ENCODE measurements around the gene APOBEC3G.
"Not testable (repeated sequence)": the region's sequence is repeated elsewhere in the genome, so short reads cannot be mapped to it uniquely, and the experiment has no call there.

APOBEC3G gene

DNA sequence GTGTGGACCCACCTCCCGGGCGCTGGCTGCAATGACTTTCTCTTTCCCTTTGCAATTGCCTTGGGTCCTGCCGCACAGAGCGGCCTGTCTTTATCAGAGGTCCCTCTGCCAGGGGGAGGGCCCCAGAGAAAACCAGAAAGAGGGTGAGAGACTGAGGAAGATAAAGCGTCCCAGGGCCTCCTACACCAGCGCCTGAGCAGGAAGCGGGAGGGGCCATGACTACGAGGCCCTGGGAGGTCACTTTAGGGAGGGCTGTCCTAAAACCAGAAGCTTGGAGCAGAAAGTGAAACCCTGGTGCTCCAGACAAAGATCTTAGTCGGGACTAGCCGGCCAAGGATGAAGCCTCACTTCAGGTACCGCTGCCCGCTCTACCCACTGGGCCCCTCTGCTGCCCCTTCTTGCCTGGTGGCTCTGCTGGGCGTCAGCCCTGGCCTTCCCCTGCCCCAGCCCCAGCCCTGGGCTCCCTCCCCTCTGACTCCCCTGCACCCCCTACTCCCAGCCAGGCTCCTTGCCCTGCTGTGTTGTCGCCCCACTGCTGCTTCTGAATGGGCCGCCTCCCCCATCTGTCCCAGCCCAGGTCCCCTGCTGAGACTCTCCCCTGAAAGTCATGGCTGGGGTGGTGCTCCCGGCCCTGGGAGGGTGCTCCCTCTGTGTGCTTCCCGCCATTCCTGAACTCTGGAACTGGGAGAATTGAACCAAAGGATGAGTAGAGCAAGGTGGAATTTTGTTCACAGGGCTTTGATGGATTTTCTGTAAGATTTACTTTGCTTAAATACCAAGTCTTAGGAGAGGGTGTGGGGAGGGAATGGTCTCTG lies at the start of gene APOBEC3G:
TSS of gene APOBEC3G (plus strand) at position 250 of the 815 bp plus-strand sequence. CDS start at position 337, 87 bp downstream.
- DNase-seq, result peak; percentile 34 to 41

DNA sequence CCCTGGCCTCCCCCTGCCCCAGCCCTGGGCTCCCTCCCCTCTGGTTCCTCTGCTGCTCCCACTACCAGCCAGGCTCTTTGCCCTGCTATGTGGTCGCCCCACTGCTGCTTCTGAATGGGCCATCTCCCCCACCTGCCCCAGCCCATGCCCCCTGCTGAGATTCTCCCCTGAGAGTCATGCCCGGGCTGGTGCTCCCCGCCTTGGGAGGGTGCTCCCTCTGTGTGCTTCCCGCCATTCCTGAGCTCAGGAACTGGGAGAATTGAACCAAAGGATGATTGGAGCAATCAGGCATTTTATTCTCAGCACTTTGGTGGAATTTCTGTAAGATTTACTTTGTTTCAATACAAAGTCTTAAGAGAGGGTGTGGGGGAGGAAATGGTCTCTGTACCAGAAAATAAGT lies 49.4 kb upstream of the APOBEC3G start:
- DNase-seq, result no peak

DNA sequence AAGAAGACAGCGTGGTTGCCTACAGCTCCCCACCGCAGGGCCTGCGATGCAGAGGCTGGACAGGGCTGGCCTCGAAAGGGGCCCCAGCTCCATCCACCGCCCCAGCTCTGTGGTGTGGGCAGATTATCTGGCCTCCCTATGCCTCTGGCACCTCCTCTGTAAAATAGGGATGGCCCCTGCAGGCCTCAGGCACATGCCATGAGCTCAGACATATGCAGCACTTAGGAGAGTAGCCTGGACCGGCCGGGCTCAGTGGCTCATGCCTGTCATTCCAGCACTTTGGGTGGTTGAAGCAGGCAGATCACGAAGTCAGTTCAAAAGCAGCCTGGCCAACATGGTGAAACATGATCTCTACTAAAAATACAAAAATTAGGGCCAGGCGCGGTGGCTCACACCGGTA lies 48.8 kb upstream of the APOBEC3G start:
- no peak for DNase-seq

DNA sequence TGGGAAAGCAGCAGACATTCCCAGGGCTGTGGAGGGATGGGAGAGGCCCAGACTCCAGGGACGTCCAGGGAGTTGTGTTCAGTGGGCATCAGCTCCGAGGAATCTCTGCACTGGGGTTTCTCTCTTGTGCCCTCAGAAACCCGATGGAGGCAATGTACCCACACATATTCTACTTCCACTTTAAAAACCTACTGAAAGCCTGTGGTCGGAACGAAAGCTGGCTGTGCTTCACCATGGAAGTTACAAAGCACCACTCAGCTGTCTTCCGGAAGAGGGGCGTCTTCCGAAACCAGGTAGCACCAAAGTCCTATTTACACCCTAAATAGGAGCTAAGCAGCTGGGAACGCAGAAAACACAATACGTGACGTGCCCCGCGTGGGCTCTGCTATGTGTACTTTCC lies 47.8 kb upstream of the APOBEC3G start:
- no peak for DNase-seq

DNA sequence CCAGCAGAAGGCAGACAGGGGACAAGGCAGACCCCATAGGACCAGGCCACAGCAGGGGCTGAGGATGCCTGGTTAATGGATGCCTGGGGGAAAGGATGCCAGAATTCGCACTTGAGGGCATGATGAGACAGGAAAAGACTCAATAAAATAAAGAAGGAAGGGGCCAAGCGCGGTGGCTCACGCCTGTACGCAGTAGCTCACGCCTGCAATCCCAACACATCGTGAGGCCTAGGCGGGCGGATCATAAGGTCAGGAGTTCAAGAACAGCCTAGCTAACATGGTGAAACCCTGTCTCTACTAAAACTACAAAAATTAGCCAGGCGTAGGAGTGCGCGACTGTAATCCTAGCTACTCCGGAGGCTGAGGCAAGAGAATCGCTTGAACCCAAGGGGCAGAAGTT lies 46.4 kb upstream of the APOBEC3G start:
- no peak for DNase-seq

DNA sequence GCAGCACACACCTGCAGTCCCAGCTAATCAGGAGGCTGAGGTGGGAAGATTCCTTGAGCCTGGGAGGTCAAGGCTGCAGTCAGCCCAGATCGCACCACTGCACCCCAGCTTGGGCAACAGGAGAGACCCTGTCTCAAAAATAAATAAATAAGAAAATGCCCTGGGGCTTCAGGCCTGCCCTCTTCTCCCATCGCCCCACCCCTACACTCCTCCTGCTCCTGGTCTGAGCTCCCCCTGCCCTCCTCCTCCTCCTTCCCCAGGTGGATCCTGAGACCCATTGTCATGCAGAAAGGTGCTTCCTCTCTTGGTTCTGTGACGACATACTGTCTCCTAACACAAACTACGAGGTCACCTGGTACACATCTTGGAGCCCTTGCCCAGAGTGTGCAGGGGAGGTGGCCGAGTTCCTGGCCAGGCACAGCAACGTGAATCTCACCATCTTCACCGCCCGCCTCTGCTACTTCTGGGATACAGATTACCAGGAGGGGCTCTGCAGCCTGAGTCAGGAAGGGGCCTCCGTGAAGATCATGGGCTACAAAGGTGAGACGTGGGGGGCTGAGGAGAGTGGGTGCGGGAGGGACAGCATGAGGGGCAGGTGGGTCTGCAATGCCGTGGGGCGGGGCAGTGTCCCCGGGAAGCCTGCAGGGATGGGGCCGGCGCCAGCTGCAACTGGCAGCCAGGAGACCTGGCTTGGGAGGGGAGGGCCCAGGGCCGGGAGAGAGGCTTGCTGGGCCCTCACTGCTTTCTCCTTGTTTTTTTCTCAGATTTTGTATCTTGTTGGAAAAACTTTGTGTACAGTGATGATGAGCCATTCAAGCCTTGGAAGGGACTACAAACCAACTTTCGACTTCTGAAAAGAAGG lies 45.4 kb upstream of the APOBEC3G start:
- not testable (repeated sequence) for DNase-seq

DNA sequence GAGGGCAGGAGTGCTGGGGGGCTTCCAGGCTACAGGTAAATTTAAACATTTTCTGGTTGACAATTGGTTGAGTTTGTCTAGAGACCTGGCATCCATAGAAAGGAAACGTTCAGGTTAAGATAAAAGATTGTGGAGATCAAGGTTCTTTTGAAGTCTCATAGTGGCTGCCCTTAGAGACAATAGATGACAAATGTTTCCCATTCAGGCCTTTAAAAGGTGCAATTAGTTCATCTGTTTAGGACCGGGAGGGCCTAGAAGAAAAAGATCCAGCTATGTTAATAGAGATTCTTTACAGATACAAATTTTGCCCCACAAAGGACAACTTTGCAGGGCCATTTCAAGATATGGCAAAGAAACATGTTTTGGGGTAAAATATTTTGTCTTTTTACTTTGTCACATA lies 40.0 kb upstream of the APOBEC3G start:
- DNase-seq, result not testable (repeated sequence)

DNA sequence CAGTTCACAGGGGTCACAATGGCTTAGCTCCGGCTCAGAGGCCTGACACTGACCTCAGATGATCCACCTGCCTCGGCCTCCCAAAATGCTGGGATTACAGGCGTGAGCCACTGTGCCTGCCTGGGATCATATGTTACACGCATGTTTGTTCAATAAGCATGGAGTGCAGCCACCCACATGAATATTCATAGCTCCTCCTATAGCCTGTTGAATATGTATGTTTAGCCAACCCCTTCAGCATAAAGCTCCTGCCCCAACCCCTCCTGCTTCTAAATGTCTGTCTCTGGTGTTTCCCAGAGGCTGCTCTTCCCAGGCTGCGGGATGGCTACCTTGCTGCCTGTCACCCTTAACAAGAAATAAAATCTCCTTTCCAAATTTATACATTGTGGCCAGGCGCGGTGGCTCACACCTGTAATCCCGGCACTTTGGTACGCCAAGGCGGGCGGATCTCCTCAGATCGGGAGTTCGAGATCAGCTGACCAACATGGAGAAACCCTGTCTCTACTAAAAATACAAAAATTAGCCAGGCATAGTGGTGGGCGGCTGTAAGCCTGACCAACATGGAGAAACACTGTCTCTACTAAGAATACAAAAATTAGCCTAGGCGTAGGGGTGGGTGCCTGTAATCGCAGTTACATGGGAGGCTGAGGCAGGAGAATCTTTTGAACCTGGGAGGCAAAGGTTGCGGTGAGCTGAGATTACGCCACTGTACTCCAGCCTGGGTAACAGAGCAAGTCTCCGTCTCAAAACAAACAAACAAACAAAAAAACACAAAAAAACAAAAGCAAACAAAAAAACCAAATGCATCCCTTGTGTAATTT lies 37.6 kb upstream of the APOBEC3G start:
- DNase-seq, result no peak

DNA sequence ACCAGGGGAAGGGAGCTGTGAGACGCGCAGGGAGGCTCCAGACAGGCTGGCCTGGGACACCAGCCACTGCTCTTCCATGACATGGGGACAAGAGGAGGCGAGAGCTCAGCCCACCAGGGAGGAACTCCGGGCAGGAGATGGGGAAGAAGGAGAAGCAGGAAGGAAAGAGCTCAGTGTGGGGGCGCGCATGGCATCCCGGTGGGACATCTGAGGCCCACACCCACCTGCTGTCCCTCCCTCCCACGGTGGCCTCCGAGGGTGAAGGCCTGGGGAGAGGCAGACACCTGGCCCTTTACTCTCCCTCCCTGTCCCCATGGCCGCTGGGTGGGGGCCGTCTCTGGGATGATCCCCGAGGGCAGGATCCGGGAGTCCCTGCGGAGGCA lies 36.9 kb upstream of the APOBEC3G start:
- not testable (repeated sequence) for DNase-seq

DNA sequence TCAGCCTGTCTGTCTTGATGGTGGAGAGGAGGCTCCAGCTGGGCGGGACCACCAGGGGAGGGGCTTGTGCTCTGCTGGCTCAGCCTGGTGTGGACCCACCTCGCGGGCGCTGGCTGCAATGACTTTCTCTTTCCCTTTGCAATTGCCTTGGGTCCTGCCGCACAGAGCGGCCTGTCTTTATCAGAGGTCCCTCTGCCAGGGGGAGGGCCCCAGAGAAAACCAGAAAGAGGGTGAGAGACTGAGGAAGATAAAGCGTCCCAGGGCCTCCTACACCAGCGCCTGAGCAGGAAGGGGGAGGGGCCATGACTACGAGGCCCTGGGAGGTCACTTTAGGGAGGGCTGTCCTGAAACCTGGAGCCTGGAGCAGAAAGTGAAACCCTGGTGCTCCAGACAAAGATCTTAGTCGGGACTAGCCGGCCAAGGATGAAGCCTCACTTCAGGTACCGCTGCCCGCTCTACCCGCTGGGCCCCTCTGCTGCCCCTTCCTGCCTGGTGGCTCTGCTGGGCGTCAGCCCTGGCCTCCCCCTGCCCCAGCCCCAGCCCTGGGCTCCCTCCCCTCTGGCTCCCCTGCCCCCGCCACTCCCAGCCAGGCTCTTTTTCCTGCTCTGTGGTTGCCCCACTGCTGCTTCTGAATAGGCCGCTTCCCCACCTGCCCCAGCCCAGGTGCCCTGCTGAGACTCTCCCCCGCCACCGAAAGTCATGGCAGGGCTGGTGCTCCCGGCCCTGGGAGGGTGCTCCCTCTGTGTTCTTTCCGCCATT lies 36.4 kb upstream of the APOBEC3G start, which contains the start of gene APOBEC3F:
TSS of gene APOBEC3F (plus strand) at position 327 of the 759 bp plus-strand sequence. CDS start at position 424, 97 bp downstream.
- peak; percentile 59 to 63 for DNase-seq

DNA sequence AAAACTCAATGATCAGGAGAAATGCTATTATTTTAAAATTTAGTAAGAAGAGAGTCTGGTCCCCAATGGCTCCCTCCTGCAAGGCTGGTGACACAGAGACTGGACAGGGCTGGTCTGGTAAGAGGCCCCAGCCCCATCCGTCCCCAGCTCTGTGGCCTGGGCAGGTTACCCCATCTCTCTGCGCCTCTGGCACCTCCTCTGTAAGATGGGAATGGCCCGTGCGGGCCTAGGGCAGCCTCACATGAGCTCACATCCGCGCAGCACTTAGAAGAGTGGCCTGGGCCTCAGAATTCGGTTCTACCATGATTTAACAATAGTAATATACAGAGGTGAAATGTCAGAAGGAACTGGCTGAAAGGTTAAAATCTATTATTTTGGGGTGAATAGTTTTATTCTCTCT lies 35.2 kb upstream of the APOBEC3G start:
- DNase-seq, result no peak

DNA sequence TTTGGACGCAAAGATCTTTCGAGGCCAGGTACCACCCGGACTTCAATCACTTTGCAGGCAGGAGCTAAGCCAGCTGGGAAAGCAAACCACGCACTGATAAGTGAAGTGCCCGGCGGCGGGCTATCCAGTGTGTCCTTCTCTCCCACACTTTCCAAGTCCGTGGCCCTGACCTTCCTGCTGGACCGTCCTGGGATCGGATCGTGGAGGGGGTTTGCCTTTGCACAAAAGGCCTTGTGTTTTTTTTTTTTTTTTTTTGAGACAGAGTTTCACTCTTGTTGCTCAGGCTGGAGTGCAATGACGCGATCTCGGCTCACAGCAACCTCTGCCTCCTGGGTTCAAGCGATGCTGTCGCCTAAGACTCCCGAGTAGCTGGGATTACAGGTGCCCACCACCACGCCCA lies 34.0 kb upstream of the APOBEC3G start:
- DNase-seq, result not testable (repeated sequence)

DNA sequence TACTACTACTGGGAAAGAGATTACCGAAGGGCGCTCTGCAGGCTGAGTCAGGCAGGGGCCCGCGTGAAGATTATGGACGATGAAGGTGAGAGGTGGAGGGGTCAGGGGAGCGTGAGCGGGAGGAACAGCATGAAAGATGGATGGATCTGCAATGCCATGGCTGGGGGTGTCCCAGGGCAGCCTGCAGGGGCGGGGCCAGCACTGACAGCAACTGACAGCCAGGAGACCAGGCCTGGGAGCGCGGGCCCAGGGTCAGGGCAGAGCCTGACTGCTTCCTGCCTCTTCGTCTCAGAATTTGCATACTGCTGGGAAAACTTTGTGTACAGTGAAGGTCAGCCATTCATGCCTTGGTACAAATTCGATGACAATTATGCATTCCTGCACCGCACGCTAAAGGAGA lies 31.9 kb upstream of the APOBEC3G start:
- DNase-seq, result not testable (repeated sequence)

DNA sequence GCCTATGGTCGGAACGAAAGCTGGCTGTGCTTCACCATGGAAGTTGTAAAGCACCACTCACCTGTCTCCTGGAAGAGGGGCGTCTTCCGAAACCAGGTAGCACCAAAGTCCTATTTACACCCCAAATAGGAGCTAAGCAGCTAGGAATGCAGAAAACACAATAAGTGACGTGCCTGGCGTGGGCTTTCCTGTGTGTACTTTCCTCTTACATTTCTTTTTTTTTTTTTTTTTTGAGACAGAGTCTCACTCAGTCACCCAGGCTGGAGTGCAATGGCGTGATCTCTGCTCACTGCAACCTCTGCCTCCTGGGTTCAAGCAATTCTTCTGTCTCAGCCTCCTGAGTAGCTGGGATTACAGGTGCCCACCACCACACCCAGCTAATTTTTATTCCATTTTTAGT lies 27.6 kb upstream of the APOBEC3G start:
- not testable (repeated sequence) for DNase-seq

DNA sequence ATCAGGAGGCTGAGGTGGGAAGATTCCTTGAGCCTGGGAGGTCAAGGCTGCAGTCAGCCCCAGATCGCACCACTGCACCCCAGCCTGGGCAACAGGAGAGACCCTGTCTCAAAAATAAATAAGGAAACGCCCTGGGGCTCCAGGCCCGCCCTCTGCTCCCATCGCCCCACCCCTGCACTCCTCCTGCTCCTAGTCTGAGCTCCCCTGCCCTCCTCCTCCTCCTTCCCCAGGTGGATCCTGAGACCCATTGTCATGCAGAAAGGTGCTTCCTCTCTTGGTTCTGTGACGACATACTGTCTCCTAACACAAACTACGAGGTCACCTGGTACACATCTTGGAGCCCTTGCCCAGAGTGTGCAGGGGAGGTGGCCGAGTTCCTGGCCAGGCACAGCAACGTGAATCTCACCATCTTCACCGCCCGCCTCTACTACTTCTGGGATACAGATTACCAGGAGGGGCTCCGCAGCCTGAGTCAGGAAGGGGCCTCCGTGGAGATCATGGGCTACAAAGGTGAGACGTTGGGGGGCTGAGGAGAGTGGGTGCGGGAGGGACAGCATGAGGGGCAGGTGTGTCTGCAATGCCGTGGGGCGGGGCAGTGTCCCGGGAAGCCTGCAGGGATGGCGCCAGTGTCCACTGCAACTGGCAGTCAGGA lies 25.1 kb upstream of the APOBEC3G start:
- not testable (repeated sequence) for DNase-seq

DNA sequence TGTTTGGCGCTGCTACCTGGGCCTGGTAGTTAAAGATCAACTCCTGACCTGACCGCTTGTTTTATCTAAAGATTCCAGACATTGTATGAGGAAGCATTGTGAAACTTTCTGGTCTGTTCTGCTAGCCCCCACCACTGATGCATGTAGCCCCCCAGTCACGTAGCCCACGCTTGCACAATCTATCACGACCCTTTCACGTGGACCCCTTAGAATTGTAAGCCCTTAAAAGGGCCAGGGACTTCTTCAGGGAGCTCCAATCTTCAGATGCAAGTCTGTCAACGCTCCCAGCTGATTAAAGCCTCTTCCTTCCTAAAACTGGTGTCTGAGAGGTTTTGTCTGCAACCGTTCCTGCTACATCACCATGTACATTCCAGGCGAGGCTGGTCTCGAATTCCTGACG lies 21.4 kb upstream of the APOBEC3G start:
- DNase-seq, result no peak

DNA sequence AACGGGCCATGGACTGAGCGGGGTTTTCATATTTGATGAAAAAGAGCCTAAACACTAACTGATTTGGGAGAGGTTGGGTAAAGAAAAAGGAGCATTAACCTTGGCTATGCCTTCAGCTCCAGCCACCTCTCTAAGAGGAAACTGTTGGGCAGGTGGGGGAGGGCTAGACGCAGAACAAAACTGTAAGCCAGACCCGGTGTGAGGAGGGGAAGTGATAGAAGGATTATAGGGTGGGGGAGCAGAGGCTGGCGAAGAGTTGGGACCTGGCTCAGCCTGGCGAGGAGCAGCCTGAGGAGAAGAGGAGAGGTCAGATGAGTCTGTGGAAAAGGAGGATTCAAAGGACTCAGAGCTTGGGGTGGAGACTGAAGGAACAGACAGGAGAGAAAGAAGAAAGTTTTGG lies 15.8 kb upstream of the APOBEC3G start:
- DNase-seq, result not testable (repeated sequence)

DNA sequence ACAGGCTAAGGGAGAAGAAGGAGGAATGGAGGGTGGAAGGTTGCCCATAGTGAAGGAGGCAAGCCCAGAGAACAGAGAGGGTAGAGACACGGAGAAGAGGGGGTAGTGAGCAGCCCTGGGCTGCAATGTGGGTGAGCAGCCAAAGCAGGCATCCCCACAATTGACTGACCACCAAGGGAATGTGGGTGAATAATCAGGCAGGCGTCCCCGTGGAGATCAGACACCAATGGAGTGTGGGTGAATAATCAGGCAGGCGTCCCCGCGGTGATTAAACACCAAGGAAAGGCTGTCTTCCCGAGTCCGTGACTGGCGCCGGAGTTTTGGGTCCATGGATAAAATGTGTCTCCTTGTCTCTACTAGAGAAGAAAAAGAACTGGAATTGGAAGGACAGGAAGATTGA lies 15.1 kb upstream of the APOBEC3G start:
- not testable (repeated sequence) for DNase-seq

DNA sequence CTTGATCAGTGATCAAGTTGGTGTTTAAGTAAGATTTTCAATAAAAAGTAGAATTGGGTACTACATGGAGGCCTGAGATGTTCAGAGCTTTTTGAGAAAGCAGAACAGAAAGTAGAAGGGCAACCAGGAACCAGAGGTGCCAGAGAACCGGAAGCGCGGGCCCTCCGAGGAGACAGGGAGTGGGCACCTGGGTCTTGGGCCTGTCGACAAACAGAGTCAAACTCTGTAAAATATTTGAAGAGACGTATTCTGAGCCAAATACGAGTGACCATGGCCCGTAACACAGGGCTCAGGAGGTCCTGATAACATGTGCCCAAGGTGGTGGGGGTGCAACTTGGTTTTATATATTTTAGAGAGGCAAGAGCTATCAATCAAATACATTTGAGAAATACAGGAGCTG lies 13.2 kb upstream of the APOBEC3G start:
- DNase-seq, result not testable (repeated sequence)

DNA sequence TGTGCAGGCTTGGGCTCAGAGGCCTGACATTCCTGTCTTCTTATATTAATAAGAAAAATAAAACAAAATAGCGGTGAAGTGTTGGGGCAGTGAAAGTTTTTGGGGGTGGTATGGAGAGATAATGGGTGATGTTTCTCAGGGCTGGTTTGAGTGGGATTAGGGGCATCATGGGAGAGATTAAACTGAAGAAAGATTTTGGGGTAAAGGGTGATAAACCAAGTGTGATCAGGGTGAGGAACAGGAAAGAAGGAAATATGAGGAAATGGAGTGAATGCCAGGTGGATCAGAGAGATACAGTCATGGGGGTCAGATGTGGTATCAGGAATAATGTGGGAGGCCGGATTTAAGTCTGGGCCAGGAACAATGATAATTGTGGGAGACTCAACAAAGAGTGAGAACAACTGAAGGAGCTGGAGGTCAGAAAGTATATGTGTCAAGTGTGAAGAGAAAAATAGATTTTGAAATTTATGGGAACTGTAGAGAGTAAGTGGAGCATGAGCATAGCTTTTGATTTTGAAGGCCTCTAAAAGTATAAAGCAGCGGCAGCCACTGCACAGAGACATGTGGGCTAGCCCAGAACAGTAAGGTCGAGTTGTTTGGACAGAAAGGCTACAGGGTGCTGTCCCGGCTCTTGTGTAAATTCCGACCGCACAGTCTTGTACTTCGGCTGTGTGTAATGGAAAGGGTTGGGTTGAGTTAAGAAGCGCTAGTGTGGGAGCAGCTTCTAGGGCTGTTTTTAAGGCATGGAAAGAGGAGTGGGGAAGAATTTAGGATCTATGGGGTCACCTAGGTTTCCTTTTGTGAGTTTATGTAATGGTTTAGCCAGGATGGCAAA lies 10.4 kb upstream of the APOBEC3G start:
- DNase-seq, result not testable (repeated sequence)
